Stomach (tissue), 4 donors: ENCODE data around the gene EXOSC1.

ENCODE experiments used
- CTCF ChIP-seq, 7 experiments: fragments of 450-650 bp in 4 of 7; fragments of 200-600 bp in 3 of 7; sonication (generic) in 3 of 7; IDR thresholded peaks; one replicate each; pipeline ENCODE4 v1.5.1; 2016 to 2019; ENCODE audit warnings: antibody characterized with exemption in 7 of 7, control low read depth in 2 of 7, mild to moderate bottlenecking in 1 of 7
- EP300 ChIP-seq: sonication (generic); formaldehyde crosslinking; IDR thresholded peaks from one replicate; pipeline ENCODE4 v1.6.1; 2017; ENCODE audit warnings: antibody characterized with exemption
- POLR2A ChIP-seq, 4 donors: fragments of 450-650 bp; IDR thresholded peaks; one replicate each; pipeline ENCODE4 v1.6.1; 2016; ENCODE audit warnings: antibody characterized with exemption in 4 of 4, control low read depth in 2 of 4, mild to moderate bottlenecking in 1 of 4, moderate library complexity in 1 of 4
- POLR2AphosphoS5 ChIP-seq, 3 donors: sonication (generic); formaldehyde crosslinking; IDR thresholded peaks; one replicate each; pipeline ENCODE4 v1.6.1; 2016; ENCODE audit warnings: antibody characterized with exemption in 3 of 3

DNA sequence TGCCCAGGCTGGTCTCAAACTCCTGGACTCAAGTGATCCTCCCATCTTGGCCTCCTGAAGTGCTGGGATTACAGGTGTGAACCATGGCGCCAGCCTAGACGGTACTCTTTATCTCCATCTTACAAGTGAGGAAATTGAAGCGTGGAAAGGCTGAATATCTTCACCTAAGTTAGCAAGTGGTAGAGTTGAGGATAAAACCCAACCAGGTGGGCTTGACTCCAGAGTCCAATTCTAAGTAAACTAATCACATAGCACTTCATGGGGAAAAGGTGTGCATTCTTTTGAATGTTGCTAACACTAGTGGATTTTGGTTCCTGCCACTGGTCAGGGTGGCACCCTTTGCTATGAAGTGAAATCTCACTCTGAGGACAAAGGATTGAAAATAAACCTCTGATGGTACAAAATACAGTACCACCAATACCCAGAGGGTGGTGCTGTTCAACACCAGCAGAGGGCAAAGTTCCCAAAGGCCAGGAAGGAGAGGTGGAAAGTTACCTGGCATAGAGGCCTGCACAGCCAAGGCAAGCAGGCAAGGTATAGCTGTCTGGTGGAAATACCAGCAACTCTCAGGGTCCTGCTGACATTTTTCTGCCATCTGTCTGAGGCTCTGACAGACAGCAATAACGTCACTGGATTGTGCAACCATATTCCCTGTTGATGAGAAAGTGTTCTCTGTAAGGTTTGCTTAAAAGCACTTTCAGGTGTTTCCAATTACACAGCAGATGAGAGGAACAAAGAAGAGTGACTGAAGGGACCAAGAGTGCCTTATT lies 17.7 kb upstream of the EXOSC1 start:
- TF ChIP-seq POLR2A (IDR thresholded peaks at IDR 0.05): no peak
- peak in 1 of 3 donors; percentile 49 for TF ChIP-seq POLR2AphosphoS5 (IDR thresholded peaks at IDR 0.05)
- TF ChIP-seq CTCF (IDR thresholded peaks at IDR 0.05): peak in 5 of 7 experiments; percentile 52 to 88 (median 76)
- TF ChIP-seq EP300: no peak
